Stimulated activated CD8-positive, alpha-beta memory T cell treated with anti-CD3 and anti-CD28 coated beads, Interleukin-2, amount 100 ng/mL, for 48 hours (primary cell): ENCODE results near the gene GLB1L.
"Not testable (repeated sequence)": the region's sequence is repeated elsewhere in the genome, so short reads cannot be mapped to it uniquely, and the experiment has no call there.

Experiments
- DNase-seq, 2 donors: peaks; one replicate each; pipeline ENCODE4 v3.0.0-alpha.2; 2020; ENCODE audit warnings: low read depth in 2 of 2

Gene GLB1L

DNA sequence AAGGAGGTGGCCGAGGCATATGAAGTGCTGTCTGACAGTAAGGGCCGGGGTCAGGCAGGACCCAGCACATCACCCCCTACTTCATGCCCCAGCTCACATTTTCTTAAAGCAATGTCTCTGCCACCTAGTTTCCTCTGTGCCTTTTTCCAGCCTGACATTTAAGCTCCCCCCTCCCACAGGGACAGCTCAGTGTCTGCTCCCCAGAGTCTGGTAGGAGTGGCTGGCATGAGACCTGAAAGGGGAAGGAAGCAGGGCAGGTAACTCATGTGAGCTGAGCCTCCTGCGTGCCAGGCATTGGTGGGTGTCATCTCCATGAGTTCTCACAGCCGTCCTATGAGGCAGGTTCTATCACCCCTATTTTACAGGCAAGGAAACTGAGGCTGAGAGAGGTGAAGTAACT lies 35.4 kb upstream of the GLB1L start:
- DNase-seq = no peak

- DNase-seq = no peak
Observed at GRCh38 chr2:219279916-219280516, 34.8 kb upstream of the GLB1L start.

- DNase-seq = peak; percentile 99 to 100
Observed at GRCh38 chr2:219279151-219279915, 34.1 kb upstream of the GLB1L start, which contains the start of gene DNAJB2. DNAJB2 (plus strand) TSS chr2:219279366; CDS start chr2:219279834, 468 bp downstream.

DNA sequence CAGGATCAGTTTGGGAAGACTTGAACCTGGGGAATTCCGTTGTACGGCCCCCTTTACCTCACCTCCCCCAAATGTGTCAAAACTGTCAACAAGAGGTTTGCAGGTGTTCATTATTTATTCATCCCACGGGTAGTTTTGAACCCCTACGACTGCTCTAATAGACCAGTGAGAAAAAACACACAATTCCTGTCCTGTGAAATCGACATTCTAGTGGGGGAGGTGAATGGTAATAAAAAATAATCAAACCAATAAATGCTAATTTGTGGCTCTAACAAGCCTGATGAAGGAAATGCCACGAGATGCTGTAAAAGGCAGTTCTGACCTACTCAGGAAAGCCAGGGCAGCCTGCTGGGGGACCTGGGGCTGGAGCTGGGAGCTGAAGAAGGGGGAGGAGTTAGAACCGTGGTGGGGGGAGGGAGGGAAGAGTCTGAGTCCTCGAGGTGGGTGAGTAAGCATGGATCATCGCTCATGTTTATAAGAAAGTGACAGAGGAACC lies 33.5 kb upstream of the GLB1L start:
- no peak for DNase-seq

DNA sequence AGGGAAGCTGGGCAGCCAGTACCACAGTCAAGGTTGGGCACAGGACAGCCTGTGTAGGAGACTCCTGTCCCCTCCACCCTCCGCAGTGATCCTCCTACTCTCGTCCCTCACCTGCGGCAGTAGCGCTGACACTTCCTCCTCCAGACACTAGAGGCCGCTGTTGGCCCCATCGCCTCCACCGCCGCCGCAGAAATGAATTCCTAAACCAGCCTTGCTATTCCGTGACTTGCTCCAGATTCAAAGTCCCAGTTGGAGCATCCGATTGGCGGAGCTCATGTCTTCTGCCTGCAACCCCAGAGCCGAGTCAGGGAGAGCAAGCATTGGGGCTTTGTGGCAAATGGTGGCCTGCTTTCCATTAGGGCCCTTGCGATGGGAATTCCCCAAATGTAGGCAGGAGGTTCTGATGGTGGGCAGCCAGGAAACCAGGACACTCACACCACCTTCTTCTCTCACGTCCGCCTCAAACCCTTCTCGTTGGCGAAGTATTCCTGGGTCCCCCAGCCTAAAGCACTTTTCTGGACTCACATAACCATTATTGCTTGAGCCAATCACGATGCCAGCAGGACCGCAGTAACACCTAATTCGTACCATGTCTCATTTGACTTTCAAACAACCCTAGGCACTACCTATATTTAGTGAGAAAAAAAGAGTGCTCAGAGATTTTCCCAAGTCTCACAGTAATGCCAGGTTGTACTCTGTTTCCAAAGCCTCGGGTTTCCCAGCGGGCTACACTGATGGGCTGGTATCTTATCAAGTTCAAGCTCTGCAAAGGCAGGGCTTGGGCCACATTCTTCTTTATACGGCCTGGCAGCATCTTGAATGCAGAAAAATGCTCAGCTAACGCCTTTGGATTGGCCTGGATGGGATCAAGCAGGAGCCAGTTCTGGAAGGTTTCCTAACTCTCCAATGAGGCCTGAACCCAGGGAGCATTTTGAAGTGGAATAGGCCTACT lies 32.7 kb upstream of the GLB1L start:
- DNase-seq = peak; percentile 39 to 68

DNA sequence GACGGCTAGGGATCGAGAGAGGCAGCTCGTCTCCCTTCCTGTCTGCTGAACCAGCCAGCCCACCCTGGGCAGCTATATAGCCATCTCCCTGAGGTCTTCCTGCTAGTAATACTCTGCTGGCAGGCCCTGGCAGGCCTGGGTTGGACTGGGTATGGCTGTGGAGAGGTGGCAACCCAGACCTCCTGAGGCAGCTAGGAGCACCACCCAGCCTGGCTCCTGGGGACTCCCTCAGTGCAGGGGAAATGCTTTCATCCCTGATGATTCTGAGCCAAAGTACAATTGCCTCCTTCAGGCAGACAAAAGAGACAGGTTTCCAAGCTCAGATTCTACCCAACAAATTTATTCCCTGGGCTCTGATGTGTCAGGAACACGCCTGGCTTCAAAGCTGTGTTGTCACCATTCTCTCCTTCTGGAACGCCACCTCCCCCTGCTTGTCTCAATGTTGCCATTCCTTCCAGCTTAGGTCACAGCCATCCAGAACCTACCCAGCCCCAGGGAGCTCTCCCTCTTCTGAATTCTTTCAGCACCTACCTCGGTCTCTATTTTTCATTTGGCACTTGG lies 29.2 kb upstream of the GLB1L start:
- no peak for DNase-seq

- DNase-seq = no peak
Observed at GRCh38 chr2:219273937-219274336, 28.7 kb upstream of the GLB1L start.

- no peak for DNase-seq
Observed at GRCh38 chr2:219272995-219273394, 27.8 kb upstream of the GLB1L start.

DNA sequence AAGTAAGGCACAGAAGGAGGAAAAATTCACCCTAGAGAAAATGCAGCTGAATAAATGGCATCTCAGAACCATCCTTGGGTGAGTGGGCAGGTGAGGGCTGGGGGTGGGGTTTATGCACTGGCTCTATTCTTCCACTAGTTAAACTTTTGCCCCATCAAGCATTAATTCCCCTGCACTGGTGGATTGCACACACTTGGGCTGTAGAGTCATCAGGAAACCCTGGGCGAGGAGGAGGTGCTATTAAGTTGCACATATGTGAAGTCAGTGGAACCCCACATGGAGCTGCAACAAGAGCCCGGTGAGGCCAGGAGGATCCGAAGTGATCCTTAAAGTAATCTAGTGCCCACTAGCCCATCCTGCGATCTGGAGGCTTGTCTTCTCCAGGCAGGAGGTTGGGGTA lies 27.1 kb upstream of the GLB1L start:
- DNase-seq = no peak

GRCh38 chr2:219271021-219271420 lies 25.8 kb upstream of the GLB1L start:
- no peak for DNase-seq

- no peak for DNase-seq
Observed at GRCh38 chr2:219270055-219270372, 24.8 kb upstream of the GLB1L start.

- DNase-seq = no peak
Observed at GRCh38 chr2:219269362-219270054, 24.3 kb upstream of the GLB1L start.

- DNase-seq = no peak
Observed at GRCh38 chr2:219268294-219268693, 23.1 kb upstream of the GLB1L start.

GRCh38 chr2:219266886-219267285 lies 21.6 kb upstream of the GLB1L start:
- DNase-seq = no peak

DNA sequence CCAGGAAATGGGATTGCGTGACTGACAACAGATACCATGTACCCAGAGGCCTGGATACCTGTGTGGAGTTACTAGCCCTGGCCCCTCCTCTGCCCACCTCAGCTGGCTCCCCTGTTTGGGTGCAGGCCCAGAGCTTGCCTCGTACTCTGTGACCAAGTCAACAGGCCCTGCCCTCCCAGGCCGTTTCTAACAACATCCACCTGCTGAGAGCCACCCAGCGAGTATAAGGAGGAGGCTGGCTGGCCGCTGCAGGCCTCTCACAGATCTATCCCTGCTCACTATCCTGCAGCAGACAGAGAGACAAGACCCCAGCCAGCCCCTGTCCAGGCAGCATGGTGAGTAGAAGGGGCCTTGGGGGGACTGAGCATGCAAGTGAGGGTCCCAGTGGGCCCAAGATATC lies 21.0 kb upstream of the GLB1L start:
- DNase-seq = no peak

- DNase-seq = no peak
Observed at GRCh38 chr2:219261024-219261855, 16.0 kb upstream of the GLB1L start.

DNA sequence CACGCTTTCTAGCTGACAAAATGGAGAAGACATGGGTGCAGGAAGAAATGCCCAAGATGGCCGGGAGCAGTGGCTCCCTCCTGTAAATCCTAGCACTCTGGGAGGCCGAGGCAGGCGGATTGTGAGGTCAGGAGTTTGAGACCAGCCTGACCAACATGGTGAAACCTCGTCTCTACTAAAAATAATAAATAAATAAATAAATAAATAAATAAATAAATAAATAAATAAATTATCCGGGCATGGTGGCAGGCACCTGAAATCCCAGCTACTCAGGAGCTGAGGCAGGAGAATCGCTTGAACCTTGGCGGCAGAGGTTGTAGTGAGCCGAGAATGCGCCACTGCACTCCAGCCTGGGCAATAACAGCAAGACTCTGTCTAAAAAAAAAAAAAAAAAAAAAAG lies 13.7 kb upstream of the GLB1L start:
- DNase-seq = not testable (repeated sequence)

DNA sequence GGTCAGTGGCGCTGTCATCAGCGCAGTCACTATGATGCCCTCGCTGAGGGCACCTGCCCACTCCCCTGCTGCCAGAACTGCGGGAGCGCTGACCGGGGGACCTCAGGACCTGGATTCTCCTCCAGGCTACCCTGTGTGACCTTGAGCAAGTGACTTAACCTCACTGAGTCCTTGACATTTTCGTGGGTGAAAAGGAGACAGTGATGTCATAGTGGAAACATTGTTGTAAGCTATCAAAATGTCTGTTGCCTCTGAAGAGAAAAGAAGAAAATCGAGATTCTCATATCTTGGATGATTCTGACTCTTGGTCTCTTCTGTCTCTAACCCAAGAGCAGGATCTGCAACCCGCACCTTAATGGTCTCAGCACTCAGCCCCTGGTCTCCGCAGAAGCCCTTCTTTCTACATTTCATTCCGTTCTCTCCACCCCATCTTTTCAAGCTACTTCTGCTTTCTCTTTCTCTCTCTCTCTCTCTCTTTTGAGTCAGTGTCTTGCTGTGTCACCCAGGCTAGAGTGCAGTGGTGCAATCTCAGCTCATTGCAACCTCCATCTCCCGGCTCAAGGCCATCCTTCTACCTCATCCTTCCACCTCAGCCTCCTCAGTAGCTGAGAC lies 9.5 kb upstream of the GLB1L start:
- DNase-seq = no peak

- peak; percentile 85 to 86 for DNase-seq
Observed at GRCh38 chr2:219253753-219254589, 8.7 kb upstream of the GLB1L start, which contains the start of gene TUBA4A. TUBA4A (minus strand) TSS chr2:219253918; CDS start chr2:219253858, 60 bp downstream.
